Measurements from ENCODE around the gene HYI.

GRCh38 chr1:43435146-43436145 is 18.3 kb downstream of the HYI start:
- TF ChIP-seq POLR2A (IDR thresholded peaks at IDR 0.05) = no peak
- TF ChIP-seq CTCF (IDR thresholded peaks at IDR 0.05) = no peak
